ENCODE results near the gene LHFPL3. TPM values are rescaled to one million over a fixed set of nuclear protein-coding genes. Genes with fewer than 3 reads are reported as not detected.

The LHFPL3 gene
- total RNA-seq, 4 donors from 2014 or later: not detected

DNA sequence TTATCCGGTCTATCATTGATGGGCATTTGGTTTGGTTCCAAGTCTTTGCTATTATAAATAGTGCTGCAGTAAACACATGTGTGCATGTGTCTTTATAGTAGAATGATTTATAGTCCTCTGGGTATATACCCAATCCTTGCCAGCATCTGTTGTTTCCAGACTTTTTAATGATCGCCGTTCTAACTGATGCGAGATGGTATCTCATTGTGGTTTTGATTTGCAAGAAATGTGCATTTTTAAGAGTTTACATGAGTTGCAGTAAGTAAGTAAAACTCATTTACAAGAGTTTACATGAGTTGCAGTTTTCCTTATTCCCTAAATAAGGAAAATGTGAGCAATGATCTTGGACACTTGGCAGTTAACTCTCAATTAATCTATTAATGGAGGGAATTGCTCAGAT lies 312.1 kb downstream of the LHFPL3 start:
- Histone ChIP-seq H3K36me3 (no peaks in the 10 kb centered on the region), H3K4me3 (replicated peaks in 1 of 3) (no peak overlapping the region), H3K4me1 (no peaks in the 10 kb centered on the region), H3K27ac (no peak overlapping the region), H3K27me3 (no peaks in the 10 kb centered on the region), H3K9me3 (no peaks in the 10 kb centered on the region)
- 93 to 94% methylated on average over 4 of the region's 4 CpGs for WGBS, 2 donors
- TF ChIP-seq, protein P1, sequence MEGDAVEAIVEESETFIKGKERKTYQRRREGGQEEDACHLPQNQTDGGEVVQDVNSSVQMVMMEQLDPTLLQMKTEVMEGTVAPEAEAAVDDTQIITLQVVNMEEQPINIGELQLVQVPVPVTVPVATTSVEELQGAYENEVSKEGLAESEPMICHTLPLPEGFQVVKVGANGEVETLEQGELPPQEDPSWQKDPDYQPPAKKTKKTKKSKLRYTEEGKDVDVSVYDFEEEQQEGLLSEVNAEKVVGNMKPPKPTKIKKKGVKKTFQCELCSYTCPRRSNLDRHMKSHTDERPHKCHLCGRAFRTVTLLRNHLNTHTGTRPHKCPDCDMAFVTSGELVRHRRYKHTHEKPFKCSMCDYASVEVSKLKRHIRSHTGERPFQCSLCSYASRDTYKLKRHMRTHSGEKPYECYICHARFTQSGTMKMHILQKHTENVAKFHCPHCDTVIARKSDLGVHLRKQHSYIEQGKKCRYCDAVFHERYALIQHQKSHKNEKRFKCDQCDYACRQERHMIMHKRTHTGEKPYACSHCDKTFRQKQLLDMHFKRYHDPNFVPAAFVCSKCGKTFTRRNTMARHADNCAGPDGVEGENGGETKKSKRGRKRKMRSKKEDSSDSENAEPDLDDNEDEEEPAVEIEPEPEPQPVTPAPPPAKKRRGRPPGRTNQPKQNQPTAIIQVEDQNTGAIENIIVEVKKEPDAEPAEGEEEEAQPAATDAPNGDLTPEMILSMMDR (IDR thresholded peaks at IDR 0.05): no peak
- TF ChIP-seq POLR2A (IDR thresholded peaks at IDR 0.05): no peak
- DNase-seq: no peak
- intact Hi-C loops (cut with DNase I): no loop called here

- Histone ChIP-seq H3K4me3 (replicated peaks in 1 of 3) (no peak overlapping the region), H3K27ac (no peak overlapping the region), H3K27me3 (no peaks in the 10 kb centered on the region), H3K36me3 (no peaks in the 10 kb centered on the region), H3K4me1 (no peaks in the 10 kb centered on the region), H3K9me3 (no peaks in the 10 kb centered on the region)
- WGBS, 2 donors: 62 to 63% methylated on average over 2 of the region's 2 CpGs
- DNase-seq: no peak
- TF ChIP-seq, protein P1 (IDR thresholded peaks at IDR 0.05): no peak
- no peak for TF ChIP-seq POLR2A (IDR thresholded peaks at IDR 0.05)
- intact Hi-C loops (cut with DNase I): no loop called here
Measured at GRCh38 chr7:104642560-104642959, 314.2 kb downstream of the LHFPL3 start.

GRCh38 chr7:104643587-104644217 lies 315.3 kb downstream of the LHFPL3 start:
- Histone ChIP-seq H3K27me3 (no peaks in the 10 kb centered on the region), H3K9me3 (no peaks in the 10 kb centered on the region), H3K27ac (no peak overlapping the region), H3K4me3 (replicated peaks in 1 of 3) (no peak overlapping the region), H3K4me1 (no peaks in the 10 kb centered on the region), H3K36me3 (no peaks in the 10 kb centered on the region)
- DNase-seq: no peak
- TF ChIP-seq POLR2A (IDR thresholded peaks at IDR 0.05): no peak
- TF ChIP-seq, protein P1 (IDR thresholded peaks at IDR 0.05): peak in 1 of 6 experiments; percentile 11
- intact Hi-C loops (cut with DNase I): no loop called here
- 50 to 57% methylated on average over 5 of the region's 5 CpGs for WGBS, 2 donors

GRCh38 chr7:104650991-104651640 lies 322.7 kb downstream of the LHFPL3 start:
- intact Hi-C loops (cut with DNase I): no loop called here
- H3K4me3 ChIP-seq (replicated peaks in 1 of 3): no peak overlapping the region
- H3K4me1 ChIP-seq: no peaks in the 10 kb centered on the region
- H3K27me3 ChIP-seq: no peaks in the 10 kb centered on the region
- no peaks in the 10 kb centered on the region for H3K36me3 ChIP-seq
- TF ChIP-seq, protein P1 (IDR thresholded peaks at IDR 0.05): no peak
- no peak for TF ChIP-seq POLR2A (IDR thresholded peaks at IDR 0.05)
- no peaks in the 10 kb centered on the region for H3K9me3 ChIP-seq
- no peak overlapping the region for H3K27ac ChIP-seq
- 26 to 41% methylated on average over 9 of the region's 9 CpGs for WGBS, 2 donors
- peak; percentile 60 to 63 for DNase-seq

DNA sequence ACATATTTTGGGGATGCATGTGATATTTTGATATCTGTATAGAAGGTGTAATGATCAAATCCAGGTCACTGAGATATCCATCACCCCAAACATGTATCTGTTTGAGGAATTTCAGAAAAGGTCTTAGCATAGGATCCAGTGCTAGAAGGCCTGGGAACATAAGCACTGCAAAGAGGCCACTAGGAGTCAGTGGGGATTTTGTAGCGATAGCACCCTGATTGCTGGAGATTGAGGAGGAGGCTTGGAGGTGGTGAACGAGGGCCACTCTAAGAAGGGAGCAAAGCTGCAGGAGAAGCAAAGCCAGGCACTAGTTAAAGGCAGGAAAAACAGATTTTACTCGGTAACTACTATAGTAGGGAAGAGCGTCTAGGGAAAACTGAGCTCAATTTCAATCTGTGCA lies 324.0 kb downstream of the LHFPL3 start:
- Histone ChIP-seq H3K9me3 (no peaks in the 10 kb centered on the region), H3K27me3 (no peaks in the 10 kb centered on the region), H3K27ac (no peak overlapping the region), H3K4me1 (no peaks in the 10 kb centered on the region), H3K36me3 (no peaks in the 10 kb centered on the region), H3K4me3 (replicated peaks in 1 of 3) (no peak overlapping the region)
- WGBS, 2 donors: 82 to 83% methylated on average over 4 of the region's 4 CpGs
- TF ChIP-seq POLR2A (IDR thresholded peaks at IDR 0.05): no peak
- TF ChIP-seq, protein P1 (IDR thresholded peaks at IDR 0.05): no peak
- intact Hi-C loops (cut with DNase I): no loop called here
- DNase-seq: no peak

Measured in thyroid gland (tissue), 4 donors.